ENCODE measurements around the gene DCUN1D4.
A peak's percentile ranks its signal among the peaks of the same experiment; 100 is the strongest.

DCUN1D4 gene

GRCh38 chr4:51858605-51859202 is 15.8 kb downstream of the DCUN1D4 start:
- peak; percentile 66 for ATAC-seq
- TF ChIP-seq, protein P1, sequence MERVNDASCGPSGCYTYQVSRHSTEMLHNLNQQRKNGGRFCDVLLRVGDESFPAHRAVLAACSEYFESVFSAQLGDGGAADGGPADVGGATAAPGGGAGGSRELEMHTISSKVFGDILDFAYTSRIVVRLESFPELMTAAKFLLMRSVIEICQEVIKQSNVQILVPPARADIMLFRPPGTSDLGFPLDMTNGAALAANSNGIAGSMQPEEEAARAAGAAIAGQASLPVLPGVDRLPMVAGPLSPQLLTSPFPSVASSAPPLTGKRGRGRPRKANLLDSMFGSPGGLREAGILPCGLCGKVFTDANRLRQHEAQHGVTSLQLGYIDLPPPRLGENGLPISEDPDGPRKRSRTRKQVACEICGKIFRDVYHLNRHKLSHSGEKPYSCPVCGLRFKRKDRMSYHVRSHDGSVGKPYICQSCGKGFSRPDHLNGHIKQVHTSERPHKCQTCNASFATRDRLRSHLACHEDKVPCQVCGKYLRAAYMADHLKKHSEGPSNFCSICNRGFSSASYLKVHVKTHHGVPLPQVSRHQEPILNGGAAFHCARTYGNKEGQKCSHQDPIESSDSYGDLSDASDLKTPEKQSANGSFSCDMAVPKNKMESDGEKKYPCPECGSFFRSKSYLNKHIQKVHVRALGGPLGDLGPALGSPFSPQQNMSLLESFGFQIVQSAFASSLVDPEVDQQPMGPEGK (CRISPR knock-in tag; IDR thresholded peaks at IDR 0.05; ENCODE audit: borderline replicate concordance), result no peak
- TF ChIP-seq ZC3H10 (CRISPR knock-in tag; IDR thresholded peaks at IDR 0.05) (no peak), OSR1 (CRISPR knock-in tag; IDR thresholded peaks at IDR 0.05) (no peak), TOX (CRISPR knock-in tag; IDR thresholded peaks at IDR 0.05; ENCODE audit: borderline replicate concordance) (no peak), PPARA (CRISPR knock-in tag; IDR thresholded peaks at IDR 0.05; ENCODE audit: borderline replicate concordance) (no peak), ZFP30 (CRISPR knock-in tag; IDR thresholded peaks at IDR 0.05) (no peak), ZNF8 (CRISPR knock-in tag; IDR thresholded peaks at IDR 0.05) (no peak), TSHZ2 (CRISPR knock-in tag; IDR thresholded peaks at IDR 0.05) (no peak)
- TF ChIP-seq, protein P2, sequence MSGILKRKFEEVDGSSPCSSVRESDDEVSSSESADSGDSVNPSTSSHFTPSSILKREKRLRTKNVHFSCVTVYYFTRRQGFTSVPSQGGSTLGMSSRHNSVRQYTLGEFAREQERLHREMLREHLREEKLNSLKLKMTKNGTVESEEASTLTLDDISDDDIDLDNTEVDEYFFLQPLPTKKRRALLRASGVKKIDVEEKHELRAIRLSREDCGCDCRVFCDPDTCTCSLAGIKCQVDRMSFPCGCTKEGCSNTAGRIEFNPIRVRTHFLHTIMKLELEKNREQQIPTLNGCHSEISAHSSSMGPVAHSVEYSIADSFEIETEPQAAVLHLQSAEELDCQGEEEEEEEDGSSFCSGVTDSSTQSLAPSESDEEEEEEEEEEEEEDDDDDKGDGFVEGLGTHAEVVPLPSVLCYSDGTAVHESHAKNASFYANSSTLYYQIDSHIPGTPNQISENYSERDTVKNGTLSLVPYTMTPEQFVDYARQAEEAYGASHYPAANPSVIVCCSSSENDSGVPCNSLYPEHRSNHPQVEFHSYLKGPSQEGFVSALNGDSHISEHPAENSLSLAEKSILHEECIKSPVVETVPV (CRISPR knock-in tag; IDR thresholded peaks at IDR 0.05), result no peak
- TF ChIP-seq, protein P3, sequence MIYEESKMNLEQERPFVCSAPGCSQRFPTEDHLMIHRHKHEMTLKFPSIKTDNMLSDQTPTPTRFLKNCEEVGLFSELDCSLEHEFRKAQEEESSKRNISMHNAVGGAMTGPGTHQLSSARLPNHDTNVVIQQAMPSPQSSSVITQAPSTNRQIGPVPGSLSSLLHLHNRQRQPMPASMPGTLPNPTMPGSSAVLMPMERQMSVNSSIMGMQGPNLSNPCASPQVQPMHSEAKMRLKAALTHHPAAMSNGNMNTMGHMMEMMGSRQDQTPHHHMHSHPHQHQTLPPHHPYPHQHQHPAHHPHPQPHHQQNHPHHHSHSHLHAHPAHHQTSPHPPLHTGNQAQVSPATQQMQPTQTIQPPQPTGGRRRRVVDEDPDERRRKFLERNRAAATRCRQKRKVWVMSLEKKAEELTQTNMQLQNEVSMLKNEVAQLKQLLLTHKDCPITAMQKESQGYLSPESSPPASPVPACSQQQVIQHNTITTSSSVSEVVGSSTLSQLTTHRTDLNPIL (CRISPR knock-in tag; IDR thresholded peaks at IDR 0.05; ENCODE audit: low read depth), result no peak

- TF ChIP-seq TCF4 (CRISPR knock-in tag; IDR thresholded peaks at IDR 0.05; ENCODE audit: borderline replicate concordance) (no peak), TSHZ2 (CRISPR knock-in tag; IDR thresholded peaks at IDR 0.05) (no peak), SNAI2 (CRISPR knock-in tag; IDR thresholded peaks at IDR 0.05) (no peak), BACH2 (CRISPR knock-in tag; IDR thresholded peaks at IDR 0.05; ENCODE audit: borderline replicate concordance) (no peak)
- peak; percentile 84 for ATAC-seq
Observed at GRCh38 chr4:51859476-51860031, 16.6 kb downstream of the DCUN1D4 start.

GRCh38 chr4:51862199-51862598 is 19.2 kb downstream of the DCUN1D4 start:
- no peak for ATAC-seq
- no peak for TF ChIP-seq ESRRG (CRISPR knock-in tag; IDR thresholded peaks at IDR 0.05)
- no peak for TF ChIP-seq PPARA (CRISPR knock-in tag; IDR thresholded peaks at IDR 0.05; ENCODE audit: borderline replicate concordance)
- TF ChIP-seq CSDC2 (CRISPR knock-in tag; IDR thresholded peaks at IDR 0.05), result no peak
- no peak for TF ChIP-seq ZNF565 (CRISPR knock-in tag; conservative IDR thresholded peaks at IDR 0.05; ENCODE audit: low read depth)
- no peak for TF ChIP-seq TSHZ2 (CRISPR knock-in tag; IDR thresholded peaks at IDR 0.05)
- TF ChIP-seq, protein P1 (CRISPR knock-in tag; IDR thresholded peaks at IDR 0.05; ENCODE audit: borderline replicate concordance), result no peak
- no peak for TF ChIP-seq ZNF70 (CRISPR knock-in tag; IDR thresholded peaks at IDR 0.05)
- TF ChIP-seq ZFP3 (CRISPR knock-in tag; IDR thresholded peaks at IDR 0.05), result no peak
- TF ChIP-seq, protein P3 (CRISPR knock-in tag; IDR thresholded peaks at IDR 0.05; ENCODE audit: low read depth), result no peak
